ENCODE data around the gene KRAS.

GRCh38 chr12:25194722-25195055 is 56.0 kb downstream of the KRAS start:
- TF ChIP-seq POLR2A (IDR thresholded peaks at IDR 0.05): no peak
- TF ChIP-seq CTCF (IDR thresholded peaks at IDR 0.05): no peak

All from right lobe of liver (tissue), 4 donors.